K562 (cell line): ENCODE measurements around the gene GTPBP6. TPM values are rescaled to one million over a fixed set of nuclear protein-coding genes. Genes with fewer than 3 reads are reported as not detected.

ENCODE experiments used
- CBFB ChIP-seq: sonication (generic); formaldehyde crosslinking; IDR thresholded peaks from 2 replicates; pipeline ENCODE4 v1.4.0; 2020; ENCODE audit warnings: mild to moderate bottlenecking, missing genetic modification reagents
- CBX5 ChIP-seq: IDR thresholded peaks from 2 replicates; pipeline ENCODE4 v1.6.1; 2014; ENCODE audit warnings: low read depth, borderline replicate concordance
- ELF1 ChIP-seq: fragments of 200-800 bp; sonication (Bioruptor generic); IDR thresholded peaks from 2 replicates; pipeline ENCODE4 v1.6.1; 2016; ENCODE audit warnings: missing genetic modification characterization, missing compliant biosample characterization
- ETV1 ChIP-seq: fragments of 450-650 bp; conservative IDR thresholded peaks from 2 replicates; pipeline ENCODE4 v1.6.1; 2016; ENCODE audit warnings: missing genetic modification characterization, control low read depth, low read depth, missing compliant biosample characterization
- ETV6 ChIP-seq, 3 experiments: fragments of 150-350 bp in 1 of 3; sonication (generic) in 1 of 3; formaldehyde crosslinking in 1 of 3; IDR thresholded peaks; 2 replicates each; pipeline versions ENCODE4 v1.6.1 to v1.8.0; 2014 to 2022; ENCODE audit warnings: borderline replicate concordance in 2 of 3, low read depth in 2 of 3, antibody characterized with exemption in 1 of 3, low read length in 1 of 3, mild to moderate bottlenecking in 1 of 3, missing genetic modification reagents in 1 of 3
- MCM2 ChIP-seq: fragments of 450-650 bp; IDR thresholded peaks from 2 replicates; pipeline ENCODE4 v1.6.1; 2017; ENCODE audit warnings: low read depth, mild to moderate bottlenecking
- MTA2 ChIP-seq: fragments of 450-650 bp; IDR thresholded peaks from 2 replicates; pipeline ENCODE4 v1.6.1; 2016; ENCODE audit warnings: low read depth
- MYNN ChIP-seq, 2 experiments: sonication (generic); formaldehyde crosslinking in 1 of 2; IDR thresholded peaks; 2 replicates each; pipeline versions ENCODE4 v1.5.0 to v1.6.1; 2016 to 2020; ENCODE audit warnings: antibody characterized with exemption in 1 of 2, missing genetic modification reagents in 1 of 2
- NFIX ChIP-seq: fragments of 250-450 bp; sonication (Bioruptor Pico); IDR thresholded peaks from 2 replicates; pipeline ENCODE4 v1.4.0; 2020; ENCODE audit warnings: low read depth, mild to moderate bottlenecking, moderate library complexity
- PHB2 ChIP-seq: fragments of 450-650 bp; IDR thresholded peaks from 2 replicates; pipeline ENCODE4 v1.6.1; 2017; ENCODE audit warnings: low read depth
- PYGO2 ChIP-seq: fragments of 450-650 bp; IDR thresholded peaks from 2 replicates; pipeline ENCODE4 v1.6.1; 2016; ENCODE audit warnings: mild to moderate bottlenecking, missing genetic modification characterization, moderate library complexity, missing compliant biosample characterization
- SIN3B ChIP-seq: fragments of 450-650 bp; IDR thresholded peaks from 2 replicates; pipeline ENCODE4 v1.6.1; 2017; ENCODE audit warnings: low read depth, mild to moderate bottlenecking, moderate library complexity
- STAT5B ChIP-seq: fragments of 250-450 bp; sonication (Bioruptor Pico); IDR thresholded peaks from 2 replicates; pipeline ENCODE4 v1.8.0; 2021; ENCODE audit warnings: mild to moderate bottlenecking, inconsistent platforms
- ZNF212 ChIP-seq: fragments of 450-650 bp; formaldehyde crosslinking; IDR thresholded peaks from 2 replicates; pipeline ENCODE4 v1.4.0; 2020; ENCODE audit warnings: mild to moderate bottlenecking
- ZNF23 ChIP-seq: fragments of 250-450 bp; sonication (Bioruptor Pico); IDR thresholded peaks from 2 replicates; pipeline ENCODE4 v1.4.0; 2020; ENCODE audit warnings: mild to moderate bottlenecking
- polyA plus RNA-seq, 8 experiments: library from polyadenylated mRNA; depleted of rRNA in 4 of 8; stranded (reverse) in 5 of 8; unstranded in 3 of 8; fragments of >200 nt; fragmentation: Nextera tagmentation in 2 of 8; fragmentation: Illumina TruSeq in 1 of 8; extraction: Ambion mirVana in 2 of 8; extraction: Trizol in 1 of 8; gene quantifications; 2 replicates each; pipeline versions ENCODE4 v1.2.1 to v1.2.3, GENCODE V29; 2011 to 2014; ENCODE audit warnings: inconsistent platforms in 1 of 8, missing spikeins in 1 of 8
- total RNA-seq, 7 experiments: library from RNA; depleted of rRNA in 6 of 7; stranded (reverse); fragments of >200 nt in 6 of 7; fragmentation: Illumina TruSeq in 2 of 7; extraction: Trizol in 2 of 7; gene quantifications; 2 replicates each; pipeline versions ENCODE4 v1.2.1 to v1.2.3, GENCODE V29; 2011 to 2021; ENCODE audit warnings: low replicate concordance in 1 of 7
- TF ChIP-seq, protein P1 (sequence below), 2 experiments: fragments of 450-650 bp; formaldehyde crosslinking in 1 of 2; IDR thresholded peaks; 2 replicates each; pipeline versions ENCODE4 v1.4.0 to v1.6.1; 2014 to 2020; ENCODE audit warnings: mild to moderate bottlenecking in 2 of 2, borderline replicate concordance in 1 of 2, low read depth in 1 of 2
- TF ChIP-seq, protein P2 (sequence below): fragments of 450-650 bp; IDR thresholded peaks from 2 replicates; pipeline ENCODE4 v1.6.1; 2016; ENCODE audit warnings: borderline replicate concordance
- TF ChIP-seq, protein P3 (sequence below): fragments of 250-450 bp; sonication (Bioruptor Pico); IDR thresholded peaks from 2 replicates; pipeline ENCODE4 v1.8.0; 2022; ENCODE audit warnings: moderate library complexity, mild to moderate bottlenecking, inconsistent platforms

The GTPBP6 gene
- total and polyA plus RNA-seq, 9 of the 15 experiments (the other 6 are each of a cell fraction or from before 2014, with no cell fraction given) = 0.24 to 35.2 (median 8.0) TPM

DNA sequence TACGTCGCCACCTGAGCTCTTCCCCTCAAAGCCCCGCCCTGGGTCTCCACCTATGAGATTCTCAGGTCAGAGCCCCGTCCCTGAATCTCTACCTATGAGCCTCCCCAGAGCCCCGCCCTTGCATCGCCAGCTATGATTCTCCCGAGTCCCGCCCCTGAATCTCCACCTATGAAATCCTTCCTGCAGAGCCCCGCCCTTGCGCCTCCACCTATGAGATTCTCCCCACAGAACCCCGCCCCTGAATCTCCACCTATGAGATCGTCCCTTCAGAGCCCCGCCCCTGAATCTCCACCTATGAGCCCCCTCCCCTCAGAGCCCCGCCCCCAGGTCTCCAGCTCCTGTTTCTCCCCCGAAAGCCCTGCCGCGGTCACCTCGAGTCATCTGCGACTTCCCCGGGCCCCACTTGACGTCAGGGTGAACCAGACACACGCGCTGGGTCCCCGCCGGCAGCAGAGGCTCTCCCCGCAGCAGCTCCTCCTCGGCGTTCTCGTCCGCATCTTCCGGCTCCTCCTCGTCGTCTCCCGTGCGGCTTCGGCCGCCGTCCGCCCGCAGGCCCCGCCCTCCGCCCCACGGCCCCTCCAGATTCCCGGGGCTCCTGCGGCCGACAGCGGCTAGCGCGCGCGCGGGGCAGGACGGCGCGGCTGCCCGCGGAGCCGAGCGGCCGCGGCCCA, 393 bp downstream of the GTPBP6 start (continued):
- TF ChIP-seq, protein P1, sequence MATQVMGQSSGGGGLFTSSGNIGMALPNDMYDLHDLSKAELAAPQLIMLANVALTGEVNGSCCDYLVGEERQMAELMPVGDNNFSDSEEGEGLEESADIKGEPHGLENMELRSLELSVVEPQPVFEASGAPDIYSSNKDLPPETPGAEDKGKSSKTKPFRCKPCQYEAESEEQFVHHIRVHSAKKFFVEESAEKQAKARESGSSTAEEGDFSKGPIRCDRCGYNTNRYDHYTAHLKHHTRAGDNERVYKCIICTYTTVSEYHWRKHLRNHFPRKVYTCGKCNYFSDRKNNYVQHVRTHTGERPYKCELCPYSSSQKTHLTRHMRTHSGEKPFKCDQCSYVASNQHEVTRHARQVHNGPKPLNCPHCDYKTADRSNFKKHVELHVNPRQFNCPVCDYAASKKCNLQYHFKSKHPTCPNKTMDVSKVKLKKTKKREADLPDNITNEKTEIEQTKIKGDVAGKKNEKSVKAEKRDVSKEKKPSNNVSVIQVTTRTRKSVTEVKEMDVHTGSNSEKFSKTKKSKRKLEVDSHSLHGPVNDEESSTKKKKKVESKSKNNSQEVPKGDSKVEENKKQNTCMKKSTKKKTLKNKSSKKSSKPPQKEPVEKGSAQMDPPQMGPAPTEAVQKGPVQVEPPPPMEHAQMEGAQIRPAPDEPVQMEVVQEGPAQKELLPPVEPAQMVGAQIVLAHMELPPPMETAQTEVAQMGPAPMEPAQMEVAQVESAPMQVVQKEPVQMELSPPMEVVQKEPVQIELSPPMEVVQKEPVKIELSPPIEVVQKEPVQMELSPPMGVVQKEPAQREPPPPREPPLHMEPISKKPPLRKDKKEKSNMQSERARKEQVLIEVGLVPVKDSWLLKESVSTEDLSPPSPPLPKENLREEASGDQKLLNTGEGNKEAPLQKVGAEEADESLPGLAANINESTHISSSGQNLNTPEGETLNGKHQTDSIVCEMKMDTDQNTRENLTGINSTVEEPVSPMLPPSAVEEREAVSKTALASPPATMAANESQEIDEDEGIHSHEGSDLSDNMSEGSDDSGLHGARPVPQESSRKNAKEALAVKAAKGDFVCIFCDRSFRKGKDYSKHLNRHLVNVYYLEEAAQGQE (IDR thresholded peaks at IDR 0.05; ENCODE audit: borderline replicate concordance) = no peak
- TF ChIP-seq, protein P1 (CRISPR knock-in tag; IDR thresholded peaks at IDR 0.05; ENCODE audit: low read depth) = no peak
- TF ChIP-seq ETV1 (tag) (no peak), PHB2 (no peak), CBFB (CRISPR knock-in tag) (no peak), ELF1 (tag) (no peak), STAT5B (CRISPR knock-in tag) (no peak), ZNF23 (CRISPR knock-in tag) (no peak), MYNN (IDR thresholded peaks at IDR 0.05) (no peak), MYNN (CRISPR knock-in tag; IDR thresholded peaks at IDR 0.05) (no peak), PYGO2 (tag) (no peak), SIN3B (peak; percentile 71; the same call in 1 of the 2 replicates), NFIX (no peak), MTA2 (no peak), ZNF212 (no peak), ETV6 (IDR thresholded peaks at IDR 0.05; ENCODE audit: borderline replicate concordance in 1 of 2, low read depth in 2 of 2, low read length in 1 of 2) (no peak), ETV6 (CRISPR knock-in tag; IDR thresholded peaks at IDR 0.05; ENCODE audit: borderline replicate concordance) (no peak), MCM2 (no peak), CBX5 (no peak)
- TF ChIP-seq, protein P2, sequence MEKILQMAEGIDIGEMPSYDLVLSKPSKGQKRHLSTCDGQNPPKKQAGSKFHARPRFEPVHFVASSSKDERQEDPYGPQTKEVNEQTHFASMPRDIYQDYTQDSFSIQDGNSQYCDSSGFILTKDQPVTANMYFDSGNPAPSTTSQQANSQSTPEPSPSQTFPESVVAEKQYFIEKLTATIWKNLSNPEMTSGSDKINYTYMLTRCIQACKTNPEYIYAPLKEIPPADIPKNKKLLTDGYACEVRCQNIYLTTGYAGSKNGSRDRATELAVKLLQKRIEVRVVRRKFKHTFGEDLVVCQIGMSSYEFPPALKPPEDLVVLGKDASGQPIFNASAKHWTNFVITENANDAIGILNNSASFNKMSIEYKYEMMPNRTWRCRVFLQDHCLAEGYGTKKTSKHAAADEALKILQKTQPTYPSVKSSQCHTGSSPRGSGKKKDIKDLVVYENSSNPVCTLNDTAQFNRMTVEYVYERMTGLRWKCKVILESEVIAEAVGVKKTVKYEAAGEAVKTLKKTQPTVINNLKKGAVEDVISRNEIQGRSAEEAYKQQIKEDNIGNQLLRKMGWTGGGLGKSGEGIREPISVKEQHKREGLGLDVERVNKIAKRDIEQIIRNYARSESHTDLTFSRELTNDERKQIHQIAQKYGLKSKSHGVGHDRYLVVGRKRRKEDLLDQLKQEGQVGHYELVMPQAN = 0 out of 2 replicates have a peak, but pooled peaks have one; percentile 29
- TF ChIP-seq, protein P3, sequence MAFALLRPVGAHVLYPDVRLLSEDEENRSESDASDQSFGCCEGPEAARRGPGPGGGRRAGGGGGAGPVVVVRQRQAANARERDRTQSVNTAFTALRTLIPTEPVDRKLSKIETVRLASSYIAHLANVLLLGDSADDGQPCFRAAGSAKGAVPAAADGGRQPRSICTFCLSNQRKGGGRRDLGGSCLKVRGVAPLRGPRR = no peak
